ENCODE results near the gene NOTO.

NOTO gene

GRCh38 chr2:73257425-73258125, 55.2 kb downstream of the NOTO start:
- DNase-seq (ENCODE audit: low spot score), result no peak

DNA sequence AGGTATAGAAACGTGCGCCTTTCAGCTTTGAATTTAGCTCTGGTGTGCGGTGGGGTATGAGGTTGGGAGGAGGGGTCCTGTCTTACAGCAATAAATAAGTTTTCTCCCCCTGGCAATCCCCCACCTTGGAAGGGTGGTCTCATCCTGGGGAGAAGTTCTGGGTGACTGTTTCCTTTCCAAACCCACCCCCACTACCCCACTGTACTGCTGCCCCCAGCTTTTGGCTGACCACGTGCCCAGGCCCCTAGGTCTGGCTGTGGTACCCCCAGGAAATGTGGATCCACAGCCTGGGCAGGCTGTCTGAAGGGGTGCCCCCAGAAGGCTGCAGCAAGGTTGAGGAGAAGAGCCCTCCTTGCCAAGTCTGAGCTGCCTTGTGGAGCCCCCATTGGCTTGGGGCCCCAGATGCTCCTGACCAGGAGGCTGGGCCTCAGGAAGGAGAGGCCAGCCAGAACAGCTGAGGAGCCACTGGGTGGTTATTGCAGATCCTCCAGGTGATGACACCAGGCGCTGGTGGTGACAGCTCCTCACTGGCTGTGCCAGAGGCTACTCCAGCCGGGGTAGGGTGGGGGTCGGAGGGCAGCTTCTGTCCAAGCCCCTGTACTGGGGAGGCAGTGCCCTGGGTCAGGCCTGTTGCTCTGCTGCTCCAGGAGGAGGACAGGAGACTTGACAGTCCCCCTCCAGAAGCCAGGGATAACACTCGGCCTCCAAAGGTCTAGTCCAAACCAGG, 56.0 kb downstream of the NOTO start:
- DNase-seq (ENCODE audit: low spot score), result no peak

DNA sequence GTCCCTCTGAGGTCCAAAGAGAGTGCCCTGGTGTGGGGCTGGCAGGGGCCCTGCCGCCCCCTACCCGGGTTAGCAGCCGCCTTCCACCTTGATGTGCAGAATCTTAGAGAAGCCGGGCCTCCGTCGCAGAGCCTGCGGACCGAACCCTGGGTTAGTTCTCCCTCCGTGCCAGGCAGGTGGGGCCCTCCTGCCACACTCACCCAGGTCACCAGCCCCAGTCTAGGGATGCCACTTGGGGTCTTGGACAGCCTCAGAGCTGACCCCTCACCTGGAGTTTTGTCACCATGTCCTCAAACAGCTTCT, 56.5 kb downstream of the NOTO start:
- DNase-seq (ENCODE audit: low spot score), result no peak

GRCh38 chr2:73259276-73259675, 56.9 kb downstream of the NOTO start:
- DNase-seq (ENCODE audit: low spot score), result no peak

DNA sequence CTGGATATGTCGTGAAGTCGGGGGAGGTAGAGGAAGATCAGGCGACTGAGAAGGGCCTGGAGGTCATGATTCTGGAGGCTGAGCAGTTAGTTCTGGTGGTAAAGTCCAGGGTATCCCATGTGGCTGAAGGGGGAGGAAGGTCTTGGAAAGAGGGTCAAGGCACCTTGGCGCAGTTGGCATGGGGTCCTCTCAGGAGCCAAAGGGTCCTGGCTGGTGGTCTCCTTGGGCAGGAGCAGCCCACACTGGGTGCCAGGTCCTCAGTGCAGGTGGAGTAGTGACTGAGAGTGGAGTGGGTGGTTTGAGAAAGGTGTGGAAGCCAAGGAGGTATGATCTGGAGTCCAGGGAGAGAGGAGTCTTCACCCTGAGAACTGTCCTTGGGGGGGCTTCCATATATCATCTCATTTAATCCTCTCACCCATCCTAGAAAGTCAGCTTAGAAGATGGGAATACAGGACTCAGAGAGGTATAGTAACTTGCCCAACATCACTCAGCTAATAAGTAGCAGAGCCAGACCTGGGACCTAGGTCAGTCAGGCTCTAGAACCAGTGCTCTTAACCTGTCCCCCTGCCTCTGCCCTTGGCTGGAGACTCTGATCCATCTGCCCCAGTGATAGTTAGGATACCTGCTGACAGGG, 57.4 kb downstream of the NOTO start:
- DNase-seq (ENCODE audit: low spot score), result no peak

DNA sequence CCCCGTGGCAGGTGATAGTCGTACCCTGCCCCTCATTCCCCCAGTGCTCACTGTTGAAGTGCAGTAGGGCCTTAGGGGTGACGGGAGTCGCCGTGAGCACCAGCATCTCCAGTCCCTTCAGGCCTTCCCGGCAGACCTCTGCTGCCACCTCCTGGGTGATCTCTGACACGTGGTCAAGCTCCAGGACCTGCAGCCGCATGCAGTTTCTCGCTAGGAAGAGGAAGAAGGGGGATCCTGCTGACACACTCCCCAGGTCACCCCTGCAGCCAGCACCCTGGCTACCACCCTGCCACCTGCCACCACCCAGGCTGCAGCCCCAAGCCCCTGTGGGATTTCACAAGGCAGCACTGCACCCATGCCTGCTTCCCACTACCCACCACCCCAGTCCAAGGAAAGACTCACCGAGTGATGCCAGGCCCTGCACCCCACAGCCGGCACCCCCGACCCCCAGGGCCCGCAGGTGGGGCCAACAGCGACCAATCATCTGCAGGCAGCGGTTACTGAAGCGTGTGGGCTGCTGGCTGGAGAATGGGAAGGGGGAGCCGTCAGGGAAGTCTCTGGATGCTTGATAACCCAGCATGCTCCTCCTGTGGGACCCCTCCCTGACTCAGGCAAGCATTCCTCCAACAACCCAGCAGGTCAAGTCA, 58.1 kb downstream of the NOTO start:
- peak; percentile 92 for DNase-seq (ENCODE audit: low spot score)

Measured in HuH-7.5 (cell line).